GM12892 (cell line): ENCODE measurements around the gene HIPK4.

Experiments
- POLR2A ChIP-seq: IDR thresholded peaks from 2 replicates; pipeline ENCODE4 v1.6.1; 2011; ENCODE audit warnings: low read depth, low read length, control low read depth
- POLR2AphosphoS5 ChIP-seq: IDR thresholded peaks from 2 replicates; pipeline ENCODE4 v1.6.1; 2011; ENCODE audit warnings: low read depth, low read length, control low read depth
- TAF1 ChIP-seq: IDR thresholded peaks from 2 replicates; pipeline ENCODE4 v1.6.1; 2011; ENCODE audit warnings: low read depth, mild to moderate bottlenecking, control low read depth, low read length, borderline replicate concordance

DNA sequence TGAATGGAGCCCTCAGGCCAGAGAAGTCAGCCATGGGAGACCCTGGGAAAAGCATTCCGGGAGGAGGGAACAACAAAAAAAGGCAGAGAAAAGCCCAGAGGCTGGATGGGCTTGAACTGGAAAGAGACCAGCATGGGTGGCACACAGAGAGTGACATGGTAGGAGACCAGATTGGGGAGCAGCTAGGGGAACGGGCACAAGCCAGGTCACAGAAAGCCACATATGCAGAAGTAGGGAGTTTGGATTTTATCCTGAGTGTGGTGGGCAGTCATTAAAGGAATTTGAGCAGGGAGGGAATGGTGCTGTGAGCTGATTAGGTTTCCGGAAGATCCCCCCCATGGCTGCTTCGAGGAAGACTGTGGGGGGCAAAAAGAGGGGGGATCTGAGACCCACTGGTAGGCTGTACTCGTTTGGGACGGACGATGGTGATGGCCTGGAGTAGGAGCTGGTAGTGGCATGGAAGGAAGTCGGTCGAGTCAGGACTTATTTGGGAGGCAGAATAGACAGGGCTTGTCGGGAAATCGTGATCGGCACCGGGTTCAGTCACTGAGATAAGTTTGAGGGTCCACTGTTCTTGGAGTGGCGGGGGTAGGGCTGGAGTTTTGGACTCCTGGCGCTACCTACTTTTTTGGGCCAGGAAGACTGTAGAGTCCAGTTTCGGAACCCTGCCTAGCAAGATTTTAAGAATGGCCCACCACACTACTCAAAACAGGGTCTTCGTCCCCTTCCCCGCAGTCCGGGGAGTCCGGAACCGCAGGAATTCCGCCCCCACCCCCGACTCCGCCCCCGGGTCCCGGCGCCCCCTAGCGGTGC is 34.9 kb upstream of the HIPK4 start:
- TF ChIP-seq POLR2AphosphoS5 (no peak), POLR2A (no peak), TAF1 (no peak)
